Neuronal stem cell (in vitro differentiated cells): ENCODE results near the gene PIK3R5.
"Not testable (repeated sequence)": the region's sequence is repeated elsewhere in the genome, so short reads cannot be mapped to it uniquely, and the experiment has no call there.

Experiments
- DNase-seq: peaks from one replicate; pipeline ENCODE4 v3.0.0-alpha.2; 2013; ENCODE audit warnings: low spot score
- H2AFZ ChIP-seq: one replicate; pipeline ENCODE4 v1.6.1; 2013; ENCODE audit warnings: mild to moderate bottlenecking, low read length, inconsistent platforms
- H2AK5ac ChIP-seq: 2 replicates; pipeline ENCODE4 v1.6.1; 2013; ENCODE audit warnings: low read depth, mild to moderate bottlenecking, inconsistent platforms, low read length, moderate library complexity, mixed read lengths
- H2BK120ac ChIP-seq: 2 replicates; pipeline ENCODE4 v1.6.1; 2013; ENCODE audit warnings: low read depth, mild to moderate bottlenecking, inconsistent platforms, low read length, moderate library complexity, mixed read lengths
- H2BK12ac ChIP-seq: one replicate; pipeline ENCODE4 v1.6.1; 2013; ENCODE audit warnings: low read length, inconsistent platforms
- H2BK15ac ChIP-seq: 2 replicates; pipeline ENCODE4 v1.6.1; 2013; ENCODE audit warnings: mild to moderate bottlenecking, low read length, inconsistent platforms, mixed read lengths
- H2BK5ac ChIP-seq: one replicate; pipeline ENCODE4 v1.6.1; 2013; ENCODE audit warnings: inconsistent platforms, mild to moderate bottlenecking, low read length, moderate library complexity
- H3K14ac ChIP-seq: one replicate; pipeline ENCODE4 v1.6.1; 2013; ENCODE audit warnings: low read length, inconsistent platforms
- H3K18ac ChIP-seq: 2 replicates; pipeline ENCODE4 v1.6.1; 2013; ENCODE audit warnings: low read length, inconsistent platforms
- H3K23ac ChIP-seq: 2 replicates; pipeline ENCODE4 v1.6.1; 2013; ENCODE audit warnings: low read depth, mild to moderate bottlenecking, mixed read lengths, low read length, inconsistent platforms; ENCODE audit not compliant: poor library complexity
- H3K27ac ChIP-seq: replicated peaks from 3 replicates; pipeline ENCODE4 v1.5.1; 2013; ENCODE audit warnings: low read length, inconsistent platforms
- H3K27me3 ChIP-seq, 3 experiments: 2 replicates each; pipeline ENCODE4 v1.6.1; 2013; ENCODE audit warnings: low read length in 3 of 3, mild to moderate bottlenecking in 2 of 3, inconsistent platforms in 1 of 3, low read depth in 1 of 3, mixed read lengths in 1 of 3, moderate library complexity in 1 of 3; ENCODE audit not compliant: control insufficient read depth in 3 of 3, insufficient read depth in 3 of 3
- H3K36me3 ChIP-seq, 2 donors: replicated peaks in 1 of 2; 2 replicates each; pipeline ENCODE4 v1.6.1; 2013; ENCODE audit warnings: low read length in 2 of 2; ENCODE audit not compliant: control insufficient read depth in 2 of 2, insufficient read depth in 2 of 2
- H3K4ac ChIP-seq: 2 replicates; pipeline ENCODE4 v1.6.1; 2013; ENCODE audit warnings: inconsistent platforms, mild to moderate bottlenecking, low read length, moderate library complexity
- H3K4me1 ChIP-seq, 2 donors: 1 replicate in 1 of 2; 2 replicates in 1 of 2; pipeline ENCODE4 v1.6.1; 2013; ENCODE audit warnings: low read length in 2 of 2, low read depth in 1 of 2; ENCODE audit not compliant: control insufficient read depth in 2 of 2, insufficient read depth in 1 of 2
- H3K4me2 ChIP-seq: one replicate; pipeline ENCODE4 v1.6.1; 2013; ENCODE audit warnings: mild to moderate bottlenecking, low read length, inconsistent platforms; ENCODE audit not compliant: insufficient read depth, poor library complexity, severe bottlenecking
- H3K4me3 ChIP-seq, 2 donors: 2 replicates each; pipeline ENCODE4 v1.5.1; 2013; ENCODE audit warnings: low read length in 2 of 2, mild to moderate bottlenecking in 2 of 2, inconsistent platforms in 1 of 2, moderate library complexity in 1 of 2
- H3K79me1 ChIP-seq: one replicate; pipeline ENCODE4 v1.6.1; 2013; ENCODE audit warnings: low read depth, mild to moderate bottlenecking, inconsistent platforms, low read length, moderate library complexity
- H3K9ac ChIP-seq: one replicate; pipeline ENCODE4 v1.6.1; 2013; ENCODE audit warnings: mild to moderate bottlenecking, low read depth, low read length, inconsistent platforms; ENCODE audit not compliant: poor library complexity
- H3K9me3 ChIP-seq, 2 donors: replicated peaks in 1 of 2; 2 replicates each; pipeline versions ENCODE3 to v1.6.1; 2013; ENCODE audit warnings: low read length in 2 of 2, mild to moderate bottlenecking in 2 of 2, inconsistent platforms in 1 of 2, low read depth in 1 of 2, mixed read lengths in 1 of 2, moderate library complexity in 1 of 2; ENCODE audit not compliant: control insufficient read depth in 2 of 2, insufficient read depth in 1 of 2
- H4K8ac ChIP-seq: one replicate; pipeline ENCODE4 v1.6.1; 2013; ENCODE audit warnings: low read depth, mild to moderate bottlenecking, inconsistent platforms, low read length, moderate library complexity
- H4K91ac ChIP-seq: one replicate; pipeline ENCODE4 v1.6.1; 2013; ENCODE audit warnings: low read length, low read depth, mild to moderate bottlenecking, inconsistent platforms; ENCODE audit not compliant: poor library complexity
- WGBS, 2 donors: extraction: QIAGEN DNeasy Blood & Tissue Kit; methylation state at CpG; one replicate each; pipeline ENCODE4 v1.1.7; 2013; ENCODE audit warnings: missing lambda C conversion rate in 2 of 2, mixed read lengths in 1 of 2; ENCODE audit not compliant: insufficient read length in 2 of 2, insufficient replicate concordance in 1 of 2; ENCODE audit errors: extremely low coverage in 2 of 2; 5-methylcytosine and 5-hydroxymethylcytosine counted together

Gene PIK3R5

GRCh38 chr17:8885163-8885966, 80.1 kb downstream of the PIK3R5 start:
- H4K8ac ChIP-seq = peak overlapping the region; percentile 98

GRCh38 chr17:8884336-8884990, 81.0 kb downstream of the PIK3R5 start:
- no peak overlapping the region for H2BK15ac ChIP-seq
- peaks cover 0 to 8% (median 0%) of the 10 kb centered on the region in 3 experiments for H3K27me3 ChIP-seq
- H3K36me3 ChIP-seq = no peaks in the 10 kb centered on the region
- no peaks in the 10 kb centered on the region for H3K9me3 ChIP-seq
- peaks cover 0 to 3% of the 10 kb centered on the region in 2 donors for H3K4me1 ChIP-seq
- H2BK5ac ChIP-seq = peak overlapping the region; percentile 5
- H2BK12ac ChIP-seq = no peak overlapping the region
- H3K4ac ChIP-seq = no peak overlapping the region
- no peak overlapping the region for H3K27ac ChIP-seq
- H3K4me2 ChIP-seq = no peak overlapping the region
- H3K4me3 ChIP-seq = peak overlapping the region in 1 of 2 donors; percentile 33
- H3K9ac ChIP-seq = no peak overlapping the region
- no peak overlapping the region for H2AFZ ChIP-seq
- H4K91ac ChIP-seq = peak overlapping the region; percentile 38
- no CpG with 5 or more reads among the region's 16 CpGs for WGBS, 2 donors
- H2BK120ac ChIP-seq = no peak overlapping the region
- H2AK5ac ChIP-seq = peak overlapping the region; percentile 79
- no peak overlapping the region for H3K14ac ChIP-seq
- H4K8ac ChIP-seq = no peak overlapping the region
- H3K18ac ChIP-seq = peak overlapping the region; percentile 5
- DNase-seq = no peak
- no peak overlapping the region for H3K23ac ChIP-seq
- no peaks in the 10 kb centered on the region for H3K79me1 ChIP-seq

More at GRCh38 chr17:8885163-8885966, 80.1 kb downstream of the PIK3R5 start:
- not testable (repeated sequence) for H3K23ac ChIP-seq, H2AK5ac ChIP-seq, H3K27ac ChIP-seq, DNase-seq, H2AFZ ChIP-seq, H3K9ac ChIP-seq, H3K27me3 ChIP-seq, H3K79me1 ChIP-seq, H3K36me3 ChIP-seq, H3K4ac ChIP-seq, H2BK120ac ChIP-seq, H4K91ac ChIP-seq, H3K4me3 ChIP-seq, H3K14ac ChIP-seq, H3K4me1 ChIP-seq, H3K4me2 ChIP-seq, H3K9me3 ChIP-seq
- H2BK15ac ChIP-seq = peak overlapping the region; percentile 75
- WGBS, 2 donors = no CpG with 5 or more reads among the region's 30 CpGs
- peak overlapping the region; percentile 79 for H2BK12ac ChIP-seq
- peak overlapping the region; percentile 84 for H3K18ac ChIP-seq
- H2BK5ac ChIP-seq = peak overlapping the region; percentile 5

GRCh38 chr17:8883353-8883752, 82.2 kb downstream of the PIK3R5 start:
- H2BK5ac ChIP-seq = no peak overlapping the region
- no peak overlapping the region for H2AFZ ChIP-seq
- peaks cover 0 to 2% of the 10 kb centered on the region in 2 donors for H3K4me1 ChIP-seq
- H3K23ac ChIP-seq = no peak overlapping the region
- H3K27me3 ChIP-seq = peaks cover 0 to 16% (median 0%) of the 10 kb centered on the region in 3 experiments
- H2BK15ac ChIP-seq = no peak overlapping the region
- H3K79me1 ChIP-seq = no peaks in the 10 kb centered on the region
- H2BK12ac ChIP-seq = no peak overlapping the region
- no peak overlapping the region for H3K27ac ChIP-seq
- H2AK5ac ChIP-seq = no peak overlapping the region
- H4K91ac ChIP-seq = no peak overlapping the region
- no peak overlapping the region for H3K4ac ChIP-seq
- no peak overlapping the region for H3K9ac ChIP-seq
- no peak for DNase-seq
- H4K8ac ChIP-seq = no peak overlapping the region
- H3K9me3 ChIP-seq = no peaks in the 10 kb centered on the region
- H3K4me3 ChIP-seq = no peak overlapping the region
- H3K4me2 ChIP-seq = no peak overlapping the region
- H3K36me3 ChIP-seq = no peaks in the 10 kb centered on the region
- no peak overlapping the region for H3K18ac ChIP-seq
- no CpG with 5 or more reads among the region's 4 CpGs for WGBS, 2 donors
- no peak overlapping the region for H3K14ac ChIP-seq
- H2BK120ac ChIP-seq = no peak overlapping the region

- no CpG with 5 or more reads among the region's 7 CpGs for WGBS, 2 donors
- no peak overlapping the region for H3K4ac ChIP-seq
- no peak overlapping the region for H3K9ac ChIP-seq
- H2AK5ac ChIP-seq = peak overlapping the region; percentile 10
- peak overlapping the region; percentile 67 for H3K23ac ChIP-seq
- H3K4me3 ChIP-seq = no peak overlapping the region
- no peak overlapping the region for H3K27ac ChIP-seq
- no peaks in the 10 kb centered on the region for H3K36me3 ChIP-seq
- no peak overlapping the region for H4K91ac ChIP-seq
- H4K8ac ChIP-seq = no peak overlapping the region
- H3K4me1 ChIP-seq = peaks cover 0 to 4% of the 10 kb centered on the region in 2 donors
- H2BK120ac ChIP-seq = no peak overlapping the region
- no peak for DNase-seq
- peaks cover 0 to 24% (median 0%) of the 10 kb centered on the region in 3 experiments for H3K27me3 ChIP-seq
- no peak overlapping the region for H2BK5ac ChIP-seq
- H3K79me1 ChIP-seq = no peaks in the 10 kb centered on the region
- H2BK15ac ChIP-seq = no peak overlapping the region
- no peak overlapping the region for H2BK12ac ChIP-seq
- H2AFZ ChIP-seq = no peak overlapping the region
- no peaks in the 10 kb centered on the region for H3K9me3 ChIP-seq
- no peak overlapping the region for H3K18ac ChIP-seq
- no peak overlapping the region for H3K4me2 ChIP-seq
- no peak overlapping the region for H3K14ac ChIP-seq
These were observed 83.9 kb downstream of the PIK3R5 start for GRCh38 chr17:8881606-8882005.
